Body of pancreas (tissue), 4 donors: ENCODE measurements around the gene KREMEN1. TPM values are rescaled to one million over a fixed set of nuclear protein-coding genes. Genes with fewer than 3 reads are reported as not detected.

Experiments
- ATAC-seq: fragments of 150-250 bp; one replicate; pipeline ENCODE4 v1.9.1; 2016
- DNase-seq, 4 donors: peaks; one replicate each; pipeline ENCODE4 v3.0.0-alpha.2; 2019
- H3K27ac ChIP-seq, 4 donors: fragments of 200-600 bp; sonication (generic); 1 replicate in 3 of 4; 2 replicates in 1 of 4; pipeline versions ENCODE4 v1.5.1 to v1.6.1; 2016 to 2019; ENCODE audit warnings: mild to moderate bottlenecking in 1 of 4, mixed read lengths in 1 of 4, moderate library complexity in 1 of 4
- H3K27me3 ChIP-seq, 2 donors: fragments of 200-600 bp; sonication (generic); one replicate each; pipeline ENCODE4 v1.6.0; 2016; ENCODE audit warnings: mild to moderate bottlenecking in 1 of 2
- H3K36me3 ChIP-seq, 2 donors: fragments of 200-600 bp; sonication (generic); replicated peaks in 1 of 2; 2 replicates each; pipeline ENCODE4 v1.5.1; 2016; ENCODE audit warnings: low read depth in 2 of 2; ENCODE audit not compliant: insufficient read depth in 1 of 2
- H3K4me1 ChIP-seq: fragments of 200-600 bp; sonication (generic); one replicate; pipeline ENCODE4 v1.6.0; 2016
- H3K4me3 ChIP-seq, 2 donors: fragments of 200-600 bp; sonication (generic); 1 replicate in 1 of 2; 2 replicates in 1 of 2; pipeline ENCODE4 v1.5.1; 2016 to 2019
- H3K9me3 ChIP-seq, 3 donors: fragments of 200-600 bp; sonication (generic); 1 replicate in 2 of 3; 2 replicates in 1 of 3; pipeline ENCODE4 v1.5.1; 2016
- POLR2A ChIP-seq, 3 donors: fragments of 450-650 bp; IDR thresholded peaks; one replicate each; pipeline ENCODE4 v1.6.1; 2016; ENCODE audit warnings: antibody characterized with exemption in 3 of 3, mild to moderate bottlenecking in 2 of 3
- WGBS, 2 donors: methylation state at CpG; one replicate each; pipeline ENCODE4 v1.1.5; 2017; 5-methylcytosine and 5-hydroxymethylcytosine counted together
- intact Hi-C: fragments of 100-400 bp; cut with DNase I; formaldehyde crosslinking; loops from one replicate; pipeline ENCODE4 v1.15.1; 2023
- total RNA-seq, 2 donors: library from RNA; depleted of rRNA; stranded (reverse); fragments of >200 nt; gene quantifications; one replicate each; pipeline ENCODE4 v1.1.0, GENCODE V29; 2016
- TF ChIP-seq, protein P1 (sequence below), 7 experiments: fragments of 450-650 bp in 4 of 7; fragments of 200-600 bp in 3 of 7; sonication (generic) in 3 of 7; IDR thresholded peaks; one replicate each; pipeline ENCODE4 v1.5.1; 2016 to 2019; ENCODE audit warnings: antibody characterized with exemption in 7 of 7

Gene KREMEN1
- total RNA-seq, 2 donors from 2014 or later = 6.6 to 7.3 TPM

DNA sequence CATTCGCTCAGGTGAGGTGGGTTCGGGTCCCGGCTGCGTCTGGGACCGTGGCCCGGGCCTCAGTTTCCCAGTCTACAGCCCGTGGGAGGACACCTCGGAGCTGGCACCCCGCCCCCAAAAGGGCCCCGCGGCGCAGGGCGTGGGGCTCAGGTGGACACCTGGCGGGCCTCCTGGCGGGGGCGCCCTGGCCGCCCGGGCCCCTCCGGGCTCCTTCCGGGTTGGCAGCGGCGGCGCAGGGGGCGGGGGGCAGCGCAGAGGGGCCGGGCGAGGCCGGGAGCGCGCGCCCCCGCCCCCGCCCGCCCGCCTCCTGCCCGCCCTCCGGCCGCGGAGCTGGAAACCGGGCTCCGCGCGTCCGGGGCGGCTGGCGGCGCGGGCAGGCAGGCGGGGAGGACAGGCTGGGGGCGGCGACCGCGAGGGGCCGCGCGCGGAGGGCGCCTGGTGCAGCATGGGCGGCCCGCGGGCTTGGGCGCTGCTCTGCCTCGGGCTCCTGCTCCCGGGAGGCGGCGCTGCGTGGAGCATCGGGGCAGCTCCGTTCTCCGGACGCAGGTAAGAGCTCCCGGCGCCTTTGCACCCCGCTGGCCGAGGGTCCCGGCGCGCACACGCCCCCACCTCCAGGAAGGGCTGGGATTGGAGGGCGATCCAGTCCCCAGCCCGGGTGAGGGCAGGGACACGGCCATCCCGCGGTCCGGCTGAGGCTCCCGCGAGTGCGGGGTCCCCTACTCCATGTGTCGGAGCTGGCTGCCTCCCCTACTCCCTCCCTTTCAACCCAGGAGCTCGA is 132.9 kb downstream of the KREMEN1 start, which contains the start of gene EMID1:
Gene EMID1 (plus strand): TSS at position 303 of the 778 bp plus-strand sequence. CDS start 143 bp downstream, at position 446.
- Histone ChIP-seq H3K9me3 (no peaks in the 10 kb centered on the region), H3K27ac (peak within 1 kb of the TSS in 3 of 4 donors; percentile 19 to 53 (median 41)), H3K27me3 (no peaks in the 10 kb centered on the region), H3K4me3 (peak within 1 kb of the TSS; percentile 23 to 50), H3K36me3 (no peaks in the 10 kb centered on the region), H3K4me1 (peaks cover 26% of the 10 kb centered on the region)
- WGBS, 2 donors = 0 to 1% methylated on average over 2 to 83 of the region's 90 CpGs
- peak; percentile 69 for ATAC-seq
- peak; percentile 60 to 75 (median 68) for DNase-seq
- TF ChIP-seq POLR2A (IDR thresholded peaks at IDR 0.05) = no peak
- TF ChIP-seq, protein P1, sequence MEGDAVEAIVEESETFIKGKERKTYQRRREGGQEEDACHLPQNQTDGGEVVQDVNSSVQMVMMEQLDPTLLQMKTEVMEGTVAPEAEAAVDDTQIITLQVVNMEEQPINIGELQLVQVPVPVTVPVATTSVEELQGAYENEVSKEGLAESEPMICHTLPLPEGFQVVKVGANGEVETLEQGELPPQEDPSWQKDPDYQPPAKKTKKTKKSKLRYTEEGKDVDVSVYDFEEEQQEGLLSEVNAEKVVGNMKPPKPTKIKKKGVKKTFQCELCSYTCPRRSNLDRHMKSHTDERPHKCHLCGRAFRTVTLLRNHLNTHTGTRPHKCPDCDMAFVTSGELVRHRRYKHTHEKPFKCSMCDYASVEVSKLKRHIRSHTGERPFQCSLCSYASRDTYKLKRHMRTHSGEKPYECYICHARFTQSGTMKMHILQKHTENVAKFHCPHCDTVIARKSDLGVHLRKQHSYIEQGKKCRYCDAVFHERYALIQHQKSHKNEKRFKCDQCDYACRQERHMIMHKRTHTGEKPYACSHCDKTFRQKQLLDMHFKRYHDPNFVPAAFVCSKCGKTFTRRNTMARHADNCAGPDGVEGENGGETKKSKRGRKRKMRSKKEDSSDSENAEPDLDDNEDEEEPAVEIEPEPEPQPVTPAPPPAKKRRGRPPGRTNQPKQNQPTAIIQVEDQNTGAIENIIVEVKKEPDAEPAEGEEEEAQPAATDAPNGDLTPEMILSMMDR (IDR thresholded peaks at IDR 0.05) = peak in 5 of 7 experiments; percentile 11 to 49 (median 21)
- intact Hi-C loops = loop anchor here (5.0 kb wide), 1 partner anchor 37 kb away; no protein-coding TSS in a partner anchor

DNA sequence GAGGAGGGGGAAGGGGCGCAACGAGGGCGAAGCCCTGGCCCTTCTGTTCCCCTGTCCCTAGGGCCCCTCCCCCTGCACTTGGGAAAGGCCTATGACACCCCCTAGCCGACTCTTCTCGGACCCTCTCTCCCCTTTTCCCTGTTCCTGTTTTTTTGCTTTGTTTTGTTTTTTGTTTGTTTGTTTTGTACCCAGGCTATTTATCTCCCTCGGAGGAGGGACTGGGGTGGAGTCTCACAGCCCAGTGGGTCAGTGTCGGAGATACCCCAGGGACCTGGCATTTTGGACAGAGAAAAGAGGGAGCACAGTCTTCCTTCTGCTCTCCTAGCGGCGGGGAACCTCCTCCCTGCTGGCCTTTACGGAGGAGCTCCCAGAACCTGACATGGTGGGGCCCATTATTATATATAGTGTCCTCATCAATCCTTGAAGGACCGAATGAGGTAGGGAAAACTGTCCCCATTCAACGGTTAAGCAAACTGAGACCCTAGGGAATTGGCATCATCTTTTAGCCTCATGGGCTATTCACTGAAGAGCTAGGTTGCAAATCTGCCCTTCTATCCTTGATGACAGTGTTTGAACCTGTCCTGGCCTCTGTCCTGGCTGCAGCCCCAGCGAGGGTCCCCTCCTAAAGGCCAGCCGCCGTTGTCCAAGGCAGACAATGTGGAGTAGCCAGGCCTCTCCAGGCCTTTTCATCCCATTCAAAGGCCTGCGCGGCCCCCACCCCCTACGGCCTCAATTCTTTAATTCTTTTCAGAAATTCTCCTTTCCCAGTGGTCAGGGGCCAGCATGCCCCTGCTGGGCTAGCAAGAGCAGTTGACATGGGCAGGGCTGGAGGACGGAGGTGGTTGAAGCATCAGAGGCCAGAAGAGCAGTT is 133.8 kb downstream of the KREMEN1 start:
- intact Hi-C loops = loop anchor here (5.0 kb wide), 1 partner anchor 36 kb away; no protein-coding TSS in a partner anchor
- H3K9me3 ChIP-seq = no peaks in the 10 kb centered on the region
- peak overlapping the region in 1 of 4 donors; percentile 24 for H3K27ac ChIP-seq
- no peaks in the 10 kb centered on the region for H3K36me3 ChIP-seq
- WGBS, 2 donors = 50 to 51% methylated on average over 19 of the region's 19 CpGs
- ATAC-seq (no peak), DNase-seq (no peak)
- TF ChIP-seq, protein P1 (IDR thresholded peaks at IDR 0.05) = no peak
- no peak for TF ChIP-seq POLR2A (IDR thresholded peaks at IDR 0.05)
- no peaks in the 10 kb centered on the region for H3K27me3 ChIP-seq
- H3K4me3 ChIP-seq = peak overlapping the region; percentile 23 to 50
- H3K4me1 ChIP-seq = peaks cover 26% of the 10 kb centered on the region

DNA sequence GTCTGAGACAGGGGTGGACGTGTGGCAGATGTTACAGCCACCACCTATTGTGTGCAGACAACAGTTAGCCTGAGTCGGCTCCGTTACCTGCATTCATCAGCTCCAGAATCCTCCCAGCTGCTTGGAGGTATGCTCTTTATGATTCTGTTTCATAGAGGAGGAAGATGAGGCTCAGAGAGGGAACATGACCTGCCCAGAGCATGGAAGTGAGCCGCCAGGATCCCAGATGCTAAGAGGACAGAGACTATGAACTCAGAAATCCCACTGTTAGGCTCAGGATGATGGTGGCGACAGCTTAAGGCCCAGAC is 134.4 kb downstream of the KREMEN1 start:
- ATAC-seq (no peak), DNase-seq (no peak)
- H3K9me3 ChIP-seq = no peaks in the 10 kb centered on the region
- intact Hi-C loops = loop anchor here (5.0 kb wide), 1 partner anchor 35 kb away; no protein-coding TSS in a partner anchor
- H3K36me3 ChIP-seq = no peaks in the 10 kb centered on the region
- WGBS, 2 donors = 90 to 93% methylated on average over 3 to 5 of the region's 5 CpGs
- no peak overlapping the region for H3K4me3 ChIP-seq
- H3K27me3 ChIP-seq = no peaks in the 10 kb centered on the region
- no peak overlapping the region for H3K27ac ChIP-seq
- peaks cover 26% of the 10 kb centered on the region for H3K4me1 ChIP-seq
- no peak for TF ChIP-seq POLR2A (IDR thresholded peaks at IDR 0.05)
- TF ChIP-seq, protein P1 (IDR thresholded peaks at IDR 0.05) = no peak

DNA sequence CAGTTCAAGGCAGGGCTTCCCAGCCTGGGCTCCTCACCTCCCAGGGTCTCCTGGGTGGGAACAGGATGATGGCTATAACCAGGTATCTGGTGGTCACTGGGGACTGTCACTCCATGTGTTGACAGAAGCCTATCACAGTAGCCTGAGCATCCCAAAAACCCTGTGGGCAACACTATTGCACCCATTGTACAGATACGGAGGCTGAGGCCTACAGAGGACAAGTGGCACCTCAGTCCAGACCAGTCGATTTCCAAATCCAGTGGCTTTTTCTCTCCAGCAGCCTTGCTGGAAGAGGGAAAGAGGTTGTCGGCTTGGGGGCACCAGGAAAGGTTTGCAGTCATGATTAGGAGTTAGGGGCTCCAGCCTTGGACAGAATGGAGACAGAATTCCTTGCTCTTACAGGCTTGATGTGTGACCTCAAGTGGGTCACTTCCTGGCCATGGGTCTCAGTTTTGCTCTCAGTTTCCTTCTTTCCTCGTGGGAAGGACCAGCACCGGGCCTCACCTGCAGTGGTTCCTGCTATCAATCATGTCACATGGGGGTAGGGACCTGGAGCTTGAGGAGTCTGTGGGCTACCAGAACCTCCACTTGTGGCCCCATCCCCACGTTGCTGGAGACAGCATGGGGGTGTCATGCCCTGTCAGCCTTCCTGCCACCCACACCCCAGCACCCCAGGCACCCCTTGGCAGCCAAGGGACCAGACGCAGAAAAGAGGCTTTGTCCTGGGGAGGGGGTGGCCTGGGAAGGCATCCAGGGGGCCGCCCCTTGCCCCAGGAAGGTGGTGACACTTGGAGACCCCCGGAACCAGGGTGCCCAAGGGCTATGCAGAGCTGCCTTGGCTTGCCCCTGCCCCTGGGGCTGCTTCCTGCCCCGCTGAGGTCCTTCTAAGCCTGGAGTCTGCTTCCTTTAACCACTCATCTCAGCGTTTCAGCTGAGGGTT is 135.0 kb downstream of the KREMEN1 start:
- ATAC-seq = no peak
- H3K27ac ChIP-seq = no peak overlapping the region
- DNase-seq = no peak
- 60 to 68% methylated on average over 7 to 11 of the region's 11 CpGs for WGBS, 2 donors
- no peaks in the 10 kb centered on the region for H3K36me3 ChIP-seq
- intact Hi-C loops = loop anchor here (5.0 kb wide), 1 partner anchor 34 kb away; no protein-coding TSS in a partner anchor
- H3K27me3 ChIP-seq = no peaks in the 10 kb centered on the region
- no peaks in the 10 kb centered on the region for H3K9me3 ChIP-seq
- TF ChIP-seq, protein P1 (IDR thresholded peaks at IDR 0.05) = no peak
- no peak for TF ChIP-seq POLR2A (IDR thresholded peaks at IDR 0.05)
- peaks cover 26% of the 10 kb centered on the region for H3K4me1 ChIP-seq
- H3K4me3 ChIP-seq = no peak overlapping the region
